Measurements from ENCODE around the gene TBC1D9B.

GRCh38 chr5:179901462-179901861, 6.2 kb downstream of the TBC1D9B start:
- TF ChIP-seq CTCF (IDR thresholded peaks at IDR 0.05) (no peak), HEYL (CRISPR knock-in tag; IDR thresholded peaks at IDR 0.05) (no peak), REST (IDR thresholded peaks at IDR 0.05) (no peak), POLR2A (IDR thresholded peaks at IDR 0.05; ENCODE audit: low read length) (no peak)

Data from A549 (cell line).